HK-2 (cell line): ENCODE data around the gene ABCC1.
"Not testable (repeated sequence)": the region's sequence is repeated elsewhere in the genome, so short reads cannot be mapped to it uniquely, and the experiment has no call there.

Experiments used
- DNase-seq: peaks from one replicate; pipeline ENCODE4 v3.0.0-alpha.2; 2018; ENCODE audit not compliant: unreplicated experiment

Gene ABCC1

DNA sequence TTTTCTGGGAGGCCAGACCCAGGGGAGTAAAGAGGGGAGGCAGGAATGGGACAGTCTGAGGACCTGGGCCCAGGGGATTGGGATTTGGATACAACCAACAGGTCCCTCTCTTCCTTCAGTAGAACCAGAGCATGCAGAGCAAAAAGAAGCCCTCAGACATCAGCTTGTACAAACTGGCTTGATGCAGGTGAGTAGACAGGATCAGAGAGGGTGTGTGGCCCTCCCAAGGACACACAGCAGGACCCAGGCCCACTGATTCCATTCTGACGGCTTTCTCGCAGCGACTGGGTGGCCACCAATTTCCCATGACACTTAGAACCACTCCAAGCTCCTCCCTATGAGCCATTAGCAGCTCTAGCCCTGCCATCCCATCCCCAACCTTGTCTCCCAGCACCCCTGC, 210.2 kb downstream of the ABCC1 start:
- no peak for DNase-seq

DNA sequence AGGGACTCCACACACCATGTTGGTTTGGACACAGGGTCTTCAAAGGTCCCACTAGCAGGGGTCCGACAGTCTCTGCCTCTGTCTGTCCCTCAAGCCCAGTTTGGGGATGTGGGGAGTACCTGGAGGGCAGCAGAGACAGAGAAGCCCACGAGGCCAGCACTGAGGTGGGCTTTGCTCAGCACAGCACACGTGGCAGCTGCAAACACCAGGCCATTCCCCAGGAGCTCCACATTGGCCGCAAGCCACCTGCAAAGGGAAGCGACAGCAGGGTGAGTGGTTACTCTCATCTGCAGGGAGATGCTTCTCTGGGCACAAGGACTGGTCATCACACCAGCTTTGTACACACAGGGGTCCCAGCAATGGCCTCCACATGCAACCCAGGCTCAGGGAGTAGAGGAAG, 211.9 kb downstream of the ABCC1 start:
- no peak for DNase-seq

DNA sequence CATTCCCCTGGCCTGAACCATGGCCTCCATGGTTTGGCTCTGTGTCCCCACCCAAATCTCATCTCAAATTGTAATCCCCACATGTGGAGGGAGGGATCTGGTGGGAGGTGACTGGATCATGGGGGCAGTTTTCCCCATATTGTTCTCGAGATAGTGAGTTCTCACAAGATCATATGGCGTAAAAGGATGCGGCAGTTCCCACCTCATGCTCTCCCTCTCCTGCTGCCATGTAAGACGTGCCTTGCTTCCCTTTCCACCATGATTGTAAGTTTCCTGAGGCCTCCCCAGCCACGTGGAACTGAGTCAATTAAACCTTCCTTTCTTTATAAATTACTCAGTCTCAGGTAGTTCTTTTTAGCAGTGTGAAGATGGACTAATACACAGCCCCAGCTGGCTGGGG, 212.4 kb downstream of the ABCC1 start:
- DNase-seq = not testable (repeated sequence)

DNA sequence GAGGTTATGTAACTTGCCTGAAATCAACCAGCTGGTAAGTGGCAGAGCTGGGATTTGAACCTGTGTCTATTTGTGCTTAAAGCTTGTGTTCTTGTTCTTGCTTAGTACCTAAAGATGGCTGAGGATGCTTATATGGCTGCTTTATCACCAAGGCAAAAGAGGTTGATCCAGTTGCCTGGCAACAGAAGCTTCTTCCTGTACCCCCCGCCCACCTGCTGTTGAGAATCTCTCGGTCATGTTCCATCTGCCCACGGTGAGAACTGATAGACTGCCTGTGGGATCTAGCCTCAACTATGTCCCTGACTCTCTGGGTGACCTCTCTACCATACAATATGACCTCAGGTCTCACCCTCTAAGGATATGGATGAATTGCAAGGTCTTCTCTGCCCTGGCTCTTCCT, 213.2 kb downstream of the ABCC1 start:
- no peak for DNase-seq

GRCh38 chr16:16163109-16163508, 213.7 kb downstream of the ABCC1 start:
- no peak for DNase-seq

DNA sequence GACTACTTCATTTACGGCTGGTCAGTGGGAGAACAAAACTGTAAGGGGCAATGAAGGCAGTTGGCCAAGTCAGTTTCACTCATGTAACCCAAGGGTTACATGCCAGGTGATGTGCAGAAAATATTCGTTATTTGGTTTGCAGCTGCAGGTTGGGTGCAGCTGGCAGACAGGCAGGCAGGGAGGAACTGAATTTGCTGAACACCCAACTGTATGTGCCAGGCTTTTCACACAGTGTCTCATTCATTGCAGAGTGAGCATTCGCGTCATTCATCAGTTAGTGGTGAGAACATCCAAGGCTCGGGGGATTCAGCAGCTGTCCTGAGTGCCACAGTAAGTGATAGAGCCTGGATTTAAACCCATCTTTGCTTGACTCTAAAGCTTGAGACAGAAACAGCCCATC, 214.2 kb downstream of the ABCC1 start:
- DNase-seq = no peak

DNA sequence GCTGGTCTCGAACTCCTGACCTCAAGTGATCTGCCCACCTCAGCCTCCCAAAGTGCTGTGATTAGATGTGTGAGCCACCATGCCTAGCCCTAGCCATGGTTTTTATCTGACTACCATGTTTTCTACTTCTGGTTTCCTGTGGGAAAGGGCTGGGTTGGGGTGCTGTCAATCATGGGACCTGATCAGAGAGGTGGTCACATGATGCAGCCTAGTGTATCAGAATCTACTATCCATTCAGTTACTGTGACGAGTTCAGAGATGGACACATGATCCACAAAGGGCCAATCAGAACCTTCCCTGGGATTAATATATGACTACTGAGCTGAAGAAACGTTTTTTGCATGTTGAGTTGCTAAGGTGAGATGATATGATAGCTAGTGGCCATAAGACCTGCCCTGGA, 214.8 kb downstream of the ABCC1 start:
- no peak for DNase-seq

GRCh38 chr16:16166085-16166484, 216.7 kb downstream of the ABCC1 start:
- no peak for DNase-seq

DNA sequence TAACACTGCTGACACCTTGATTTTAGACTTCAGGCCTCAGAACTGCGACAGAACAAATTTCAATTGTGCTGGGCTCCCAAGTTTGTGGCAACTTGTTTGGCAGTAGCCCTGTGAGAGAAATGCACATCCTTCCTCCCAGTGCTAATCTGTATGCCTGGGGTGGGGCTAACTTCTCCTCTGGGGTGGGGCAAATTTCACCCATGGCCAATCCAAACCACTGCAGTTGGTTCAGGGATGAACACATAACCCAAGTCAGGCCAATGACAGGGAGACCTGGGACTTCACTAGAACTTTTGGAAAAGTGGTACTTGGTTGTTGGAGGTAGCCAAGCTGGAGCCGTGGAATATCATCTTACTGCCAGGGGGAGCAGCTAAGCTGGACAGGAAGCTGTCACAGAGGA, 217.5 kb downstream of the ABCC1 start:
- no peak for DNase-seq

DNA sequence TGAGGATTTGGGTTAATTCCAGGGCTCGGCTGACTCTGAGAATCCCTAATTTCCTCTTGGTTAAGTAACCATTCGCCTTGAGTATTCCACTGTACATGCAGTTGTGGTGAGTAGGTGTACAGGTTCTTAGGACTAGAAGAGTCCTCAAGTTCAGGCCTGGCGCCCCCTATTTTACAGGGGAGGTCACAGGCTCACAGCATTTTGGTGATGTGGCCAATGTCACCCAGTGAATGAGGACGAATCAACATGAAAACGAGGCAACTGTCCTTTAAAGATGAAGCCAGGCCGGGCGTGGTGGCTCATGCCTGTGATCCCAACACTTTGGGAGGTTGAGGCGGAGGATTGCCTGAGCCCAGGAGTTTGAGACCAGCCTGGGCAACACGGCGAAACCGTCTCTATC, 218.5 kb downstream of the ABCC1 start:
- DNase-seq = no peak

DNA sequence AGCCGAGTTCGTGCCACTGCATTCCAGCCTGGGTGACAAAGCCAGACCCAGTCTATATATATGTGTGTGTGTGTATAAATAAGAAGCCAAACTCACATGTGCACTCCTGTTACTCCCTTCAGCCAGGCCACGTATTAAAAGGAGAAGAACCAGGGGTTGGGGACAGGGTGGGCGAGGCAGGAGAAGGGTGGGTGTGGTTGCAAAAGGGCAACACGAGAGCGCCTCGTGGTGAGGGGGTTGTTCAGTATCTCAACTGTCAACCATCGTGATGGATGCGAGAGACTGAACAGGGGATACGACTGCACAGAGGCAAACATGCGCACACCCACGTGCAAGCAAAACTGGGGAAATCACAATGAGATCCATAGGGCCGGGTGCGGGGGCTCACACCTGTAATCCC, 219.0 kb downstream of the ABCC1 start:
- DNase-seq = no peak

DNA sequence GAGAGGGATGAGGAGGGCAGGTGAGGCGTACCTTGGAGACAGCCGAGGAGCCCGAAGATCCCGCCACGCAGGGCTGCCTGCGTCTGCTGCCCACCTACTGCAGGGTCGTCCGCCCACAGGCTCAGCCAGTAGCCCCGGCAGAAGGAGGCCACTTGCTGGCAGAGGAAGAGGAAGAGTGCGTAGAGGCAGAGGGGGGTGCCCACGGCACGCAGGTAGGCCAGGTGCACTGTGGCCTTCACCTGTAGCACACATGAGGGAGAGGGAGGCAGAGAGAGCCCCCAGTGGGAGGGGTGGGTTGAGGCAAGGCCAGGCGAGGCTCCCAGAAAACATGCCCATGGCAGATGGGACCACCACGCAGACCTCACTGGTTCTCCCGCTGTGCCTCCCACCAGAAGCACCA, 220.2 kb downstream of the ABCC1 start:
- DNase-seq = no peak

DNA sequence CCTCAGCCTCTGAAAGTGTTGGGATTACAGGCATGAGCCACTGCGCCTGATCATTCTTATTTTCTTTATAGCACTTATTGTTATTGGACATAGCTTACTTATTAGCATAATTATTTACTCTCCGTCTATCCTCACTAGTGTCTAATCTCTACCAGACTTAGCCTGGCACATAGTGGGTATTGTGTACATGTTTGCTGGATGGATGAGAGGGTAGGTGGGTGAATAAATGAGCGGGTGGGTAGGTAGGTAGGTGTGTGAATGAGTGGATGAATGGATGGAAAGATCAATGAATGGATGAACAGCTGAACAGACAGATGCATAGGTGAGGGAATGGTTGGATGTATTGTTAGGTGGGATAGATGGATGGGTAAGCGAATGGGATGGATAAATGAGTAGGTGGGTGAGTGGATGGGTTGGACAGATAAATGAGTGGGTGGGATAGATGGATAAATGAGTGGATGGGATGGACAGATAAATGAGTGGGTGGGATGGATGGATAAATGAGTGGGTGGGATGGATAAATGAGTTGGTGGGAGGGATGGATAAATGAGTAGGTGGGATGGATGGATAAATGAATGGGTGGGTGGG, 222.0 kb downstream of the ABCC1 start:
- DNase-seq = no peak

- no peak for DNase-seq
These were observed 223.6 kb downstream of the ABCC1 start for GRCh38 chr16:16172991-16173390.

GRCh38 chr16:16175296-16175695, 225.9 kb downstream of the ABCC1 start:
- DNase-seq = no peak

DNA sequence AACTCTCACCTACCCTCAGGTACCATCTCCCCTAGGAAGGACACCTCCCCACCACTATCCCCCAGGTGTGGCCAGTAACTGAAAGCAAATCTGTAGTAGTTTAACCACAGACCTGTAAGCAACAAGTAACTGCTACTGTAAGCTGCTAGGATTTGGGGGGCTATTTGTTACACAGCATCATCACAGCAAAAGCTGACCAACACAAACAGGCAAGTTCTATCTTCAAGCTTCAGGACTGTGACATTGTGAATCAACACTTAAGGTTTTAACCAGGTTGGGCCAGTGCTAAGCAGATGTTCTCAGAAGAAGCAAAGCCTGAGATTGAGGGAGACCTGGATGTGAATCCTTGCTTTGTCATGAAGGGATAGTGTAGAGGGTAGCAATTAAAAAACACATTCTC, 226.9 kb downstream of the ABCC1 start:
- DNase-seq = no peak

DNA sequence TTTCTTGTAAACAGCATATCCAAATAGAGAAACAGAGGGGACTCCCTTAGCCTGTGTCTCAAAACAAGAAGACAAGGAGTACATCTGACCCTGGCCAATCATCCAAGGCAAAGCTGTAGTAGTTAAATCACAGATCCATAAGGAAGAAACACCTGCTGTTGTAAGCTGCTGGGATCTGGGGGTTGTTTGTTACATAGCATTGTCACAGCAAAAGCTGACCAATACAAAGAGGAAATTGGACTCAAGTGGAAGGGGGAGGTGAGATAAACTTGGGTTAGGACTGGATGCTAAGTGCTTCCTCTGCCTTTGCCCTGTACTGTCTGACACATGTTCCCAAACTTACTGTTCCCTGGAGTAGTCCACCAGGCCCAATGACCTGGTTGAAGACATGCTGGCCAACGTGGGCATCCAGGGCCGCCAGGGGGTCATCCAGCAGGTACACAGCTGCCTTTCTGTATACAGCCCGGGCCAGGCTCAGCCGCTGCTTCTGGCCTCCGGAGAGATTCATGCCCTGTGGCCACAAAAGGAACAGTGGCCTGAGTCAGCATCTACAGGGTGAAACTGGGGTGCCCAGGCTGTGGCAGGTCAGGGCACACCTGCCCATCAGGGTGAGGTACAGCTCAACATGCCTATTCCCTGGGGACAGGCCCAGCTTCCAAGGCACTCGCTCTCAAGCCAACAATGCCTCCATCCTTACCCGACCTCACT, 229.2 kb downstream of the ABCC1 start:
- no peak for DNase-seq

DNA sequence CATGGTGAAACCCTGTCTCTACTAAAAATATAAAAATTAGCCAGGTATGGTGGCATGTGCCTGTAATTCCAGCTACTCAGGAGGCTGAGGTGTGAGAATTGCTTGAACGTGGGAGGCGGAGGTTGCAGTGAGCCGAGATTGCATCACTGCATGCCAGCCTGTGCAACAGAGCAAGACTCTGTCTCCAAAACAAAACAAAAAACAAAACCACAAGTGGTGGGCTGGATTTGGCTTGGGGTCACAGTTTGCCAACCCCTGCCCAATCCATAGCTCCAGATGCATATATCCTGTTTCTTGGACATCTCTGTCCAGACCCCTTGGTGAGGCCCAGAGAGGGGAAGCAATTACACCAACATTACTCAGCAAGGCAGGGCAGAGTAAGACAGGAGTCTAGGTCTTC, 232.3 kb downstream of the ABCC1 start:
- not testable (repeated sequence) for DNase-seq

DNA sequence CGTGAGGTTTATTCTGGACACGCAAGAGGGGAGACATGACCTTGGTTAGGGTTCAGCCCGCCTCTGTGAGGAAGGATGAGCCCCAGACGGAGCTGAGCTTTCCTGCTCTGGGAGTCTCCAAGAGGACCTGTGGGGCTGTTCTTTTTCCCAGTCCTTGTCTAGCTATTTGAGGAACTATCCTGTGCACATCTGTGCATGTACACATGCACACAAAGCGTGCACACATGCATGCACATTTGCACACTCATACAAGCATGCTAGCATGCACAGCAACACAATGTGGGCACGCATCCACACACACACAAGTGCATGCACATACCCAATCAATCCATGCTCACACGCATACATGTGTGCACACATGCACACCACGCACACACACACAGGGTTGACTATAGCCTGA, 233.5 kb downstream of the ABCC1 start:
- DNase-seq = no peak

DNA sequence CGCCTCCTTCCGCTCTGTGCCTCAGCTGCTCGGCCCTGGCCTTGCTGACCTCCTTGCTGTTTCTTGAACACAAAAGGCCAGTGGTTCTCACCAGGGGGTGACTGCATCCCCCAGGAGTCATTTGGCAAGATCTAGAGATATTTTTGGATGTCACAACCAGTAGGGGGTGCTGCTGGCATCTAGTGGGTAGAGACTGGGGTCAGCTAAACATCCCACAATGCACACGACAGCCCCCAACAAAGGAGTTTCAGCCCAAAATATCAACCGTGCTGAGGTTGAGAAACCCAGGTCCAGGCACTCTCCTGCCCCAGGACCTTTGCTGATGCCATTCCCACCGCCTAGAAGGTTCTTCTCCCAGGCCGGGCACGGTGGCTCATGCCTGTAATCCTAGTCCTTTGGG, 234.1 kb downstream of the ABCC1 start:
- no peak for DNase-seq

DNA sequence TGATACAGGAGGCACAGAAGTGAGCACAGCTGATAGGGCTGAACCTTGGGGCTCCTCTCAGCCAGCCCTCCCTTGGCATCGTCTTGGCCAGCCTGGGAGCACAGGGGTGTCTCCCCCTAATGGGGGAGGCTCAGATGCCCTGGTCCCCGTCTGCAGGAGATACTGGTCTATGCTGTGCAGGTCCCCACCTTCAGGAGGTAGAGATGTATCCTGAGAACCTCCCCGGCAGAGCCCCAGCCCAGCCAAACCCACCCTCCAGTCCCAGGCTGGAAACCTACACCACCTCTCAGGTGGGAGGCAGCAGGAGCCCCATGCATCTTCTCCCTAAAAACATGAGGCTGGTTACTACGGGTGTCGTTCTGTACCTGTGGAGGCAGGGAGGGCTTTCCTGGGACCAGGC, 235.2 kb downstream of the ABCC1 start:
- no peak for DNase-seq

DNA sequence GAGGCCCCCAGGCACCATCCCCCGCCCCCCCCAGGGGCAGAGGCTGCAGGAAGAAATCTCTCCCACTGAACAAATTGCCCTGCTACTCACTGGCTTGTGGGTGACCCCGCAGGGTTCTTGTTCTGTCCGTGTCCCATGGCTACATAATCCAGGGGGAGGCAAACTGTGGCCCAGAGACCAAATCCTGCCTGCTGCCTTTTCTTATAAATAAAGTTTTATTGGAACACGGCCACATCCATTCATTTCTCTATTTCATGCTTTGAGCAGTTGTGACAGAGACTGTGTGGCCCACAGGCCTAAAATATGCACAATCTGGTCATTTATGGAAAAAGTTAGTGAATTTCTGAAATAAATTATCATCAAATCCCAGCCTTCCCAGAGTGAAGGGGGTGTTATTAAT, 235.7 kb downstream of the ABCC1 start:
- no peak for DNase-seq

- DNase-seq = no peak
These were observed 237.4 kb downstream of the ABCC1 start for GRCh38 chr16:16186820-16187219.

- no peak for DNase-seq
These were observed 239.4 kb downstream of the ABCC1 start for GRCh38 chr16:16188827-16189226.
